ENCODE measurements around the gene IDI1.

DNA sequence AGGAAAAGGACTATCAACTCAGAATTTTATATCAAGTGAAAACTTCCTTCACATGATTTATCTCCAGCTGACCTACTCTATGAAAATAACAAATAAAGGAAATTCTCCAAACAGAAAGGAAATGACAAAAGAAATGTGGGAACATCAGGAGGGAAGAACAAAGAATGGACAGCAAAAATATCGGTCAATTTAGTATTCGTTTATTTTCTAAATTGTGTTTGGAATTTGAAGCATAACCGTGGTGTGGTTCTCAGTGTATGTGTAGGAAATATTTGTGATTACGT lies 16.0 kb upstream of the IDI1 start:
- TF ChIP-seq, protein P1, sequence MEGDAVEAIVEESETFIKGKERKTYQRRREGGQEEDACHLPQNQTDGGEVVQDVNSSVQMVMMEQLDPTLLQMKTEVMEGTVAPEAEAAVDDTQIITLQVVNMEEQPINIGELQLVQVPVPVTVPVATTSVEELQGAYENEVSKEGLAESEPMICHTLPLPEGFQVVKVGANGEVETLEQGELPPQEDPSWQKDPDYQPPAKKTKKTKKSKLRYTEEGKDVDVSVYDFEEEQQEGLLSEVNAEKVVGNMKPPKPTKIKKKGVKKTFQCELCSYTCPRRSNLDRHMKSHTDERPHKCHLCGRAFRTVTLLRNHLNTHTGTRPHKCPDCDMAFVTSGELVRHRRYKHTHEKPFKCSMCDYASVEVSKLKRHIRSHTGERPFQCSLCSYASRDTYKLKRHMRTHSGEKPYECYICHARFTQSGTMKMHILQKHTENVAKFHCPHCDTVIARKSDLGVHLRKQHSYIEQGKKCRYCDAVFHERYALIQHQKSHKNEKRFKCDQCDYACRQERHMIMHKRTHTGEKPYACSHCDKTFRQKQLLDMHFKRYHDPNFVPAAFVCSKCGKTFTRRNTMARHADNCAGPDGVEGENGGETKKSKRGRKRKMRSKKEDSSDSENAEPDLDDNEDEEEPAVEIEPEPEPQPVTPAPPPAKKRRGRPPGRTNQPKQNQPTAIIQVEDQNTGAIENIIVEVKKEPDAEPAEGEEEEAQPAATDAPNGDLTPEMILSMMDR (IDR thresholded peaks at IDR 0.05), result no peak
- no peak for TF ChIP-seq EZH2 (IDR thresholded peaks at IDR 0.05; ENCODE audit: borderline replicate concordance, insufficient read depth, low read depth, low read length, poor library complexity, severe bottlenecking)
